DMS153 treated with DMSO at 0.1 percent for 48 hours (cell line): ENCODE results near the gene DMWD.
A peak's percentile ranks its signal among the peaks of the same experiment; 100 is the strongest.

ENCODE experiments used
- DNase-seq: peaks from one replicate; lab custom pipeline; 2025; ENCODE audit not compliant: unreplicated experiment; lab: John Stamatoyannopoulos, UW

The DMWD gene

GRCh38 chr19:45786533-45786894 lies 6.1 kb downstream of the DMWD start:
- no peak for DNase-seq

- no peak for DNase-seq
Observed at GRCh38 chr19:45785781-45786532, 6.7 kb downstream of the DMWD start.

DNA sequence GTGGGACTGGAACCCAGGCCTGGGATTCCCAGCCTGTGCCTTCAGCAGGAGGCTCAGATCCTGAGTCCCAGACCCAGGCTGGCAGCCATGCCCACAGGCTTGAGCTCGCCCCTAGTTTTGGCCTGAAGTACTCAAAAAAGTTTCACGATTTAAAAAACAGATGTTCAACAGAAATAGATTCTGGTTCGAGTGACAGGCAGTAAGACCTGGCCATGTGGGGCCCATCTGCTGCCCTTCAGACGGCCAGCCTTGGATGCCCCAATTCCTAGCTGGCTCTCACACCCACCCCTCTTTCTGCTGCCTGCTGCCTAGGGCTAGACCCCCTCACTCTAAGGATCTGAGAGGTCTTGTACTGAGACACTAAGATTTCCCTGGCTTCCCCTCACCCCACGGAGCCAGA lies 7.5 kb downstream of the DMWD start:
- no peak for DNase-seq

DNA sequence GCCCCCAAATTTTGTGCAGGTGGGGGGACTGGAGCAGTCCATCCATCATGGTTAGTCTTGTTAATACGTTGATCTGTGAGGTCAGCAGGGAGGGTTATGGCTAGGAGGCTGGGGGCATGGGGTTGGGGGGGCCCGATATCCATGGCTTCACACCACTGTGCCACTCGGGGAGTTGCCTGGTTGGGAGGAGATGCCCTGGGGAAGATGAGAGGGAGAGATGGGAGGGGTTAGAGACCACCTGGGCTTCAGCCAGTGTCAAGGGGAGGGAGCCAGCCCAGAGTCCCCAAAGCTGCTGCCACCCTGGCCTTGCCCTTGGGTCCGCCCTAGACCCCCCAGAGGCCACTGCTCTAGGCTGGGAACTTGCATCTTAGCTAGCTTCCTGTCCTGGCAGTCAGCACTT lies 8.5 kb downstream of the DMWD start:
- DNase-seq: no peak

DNA sequence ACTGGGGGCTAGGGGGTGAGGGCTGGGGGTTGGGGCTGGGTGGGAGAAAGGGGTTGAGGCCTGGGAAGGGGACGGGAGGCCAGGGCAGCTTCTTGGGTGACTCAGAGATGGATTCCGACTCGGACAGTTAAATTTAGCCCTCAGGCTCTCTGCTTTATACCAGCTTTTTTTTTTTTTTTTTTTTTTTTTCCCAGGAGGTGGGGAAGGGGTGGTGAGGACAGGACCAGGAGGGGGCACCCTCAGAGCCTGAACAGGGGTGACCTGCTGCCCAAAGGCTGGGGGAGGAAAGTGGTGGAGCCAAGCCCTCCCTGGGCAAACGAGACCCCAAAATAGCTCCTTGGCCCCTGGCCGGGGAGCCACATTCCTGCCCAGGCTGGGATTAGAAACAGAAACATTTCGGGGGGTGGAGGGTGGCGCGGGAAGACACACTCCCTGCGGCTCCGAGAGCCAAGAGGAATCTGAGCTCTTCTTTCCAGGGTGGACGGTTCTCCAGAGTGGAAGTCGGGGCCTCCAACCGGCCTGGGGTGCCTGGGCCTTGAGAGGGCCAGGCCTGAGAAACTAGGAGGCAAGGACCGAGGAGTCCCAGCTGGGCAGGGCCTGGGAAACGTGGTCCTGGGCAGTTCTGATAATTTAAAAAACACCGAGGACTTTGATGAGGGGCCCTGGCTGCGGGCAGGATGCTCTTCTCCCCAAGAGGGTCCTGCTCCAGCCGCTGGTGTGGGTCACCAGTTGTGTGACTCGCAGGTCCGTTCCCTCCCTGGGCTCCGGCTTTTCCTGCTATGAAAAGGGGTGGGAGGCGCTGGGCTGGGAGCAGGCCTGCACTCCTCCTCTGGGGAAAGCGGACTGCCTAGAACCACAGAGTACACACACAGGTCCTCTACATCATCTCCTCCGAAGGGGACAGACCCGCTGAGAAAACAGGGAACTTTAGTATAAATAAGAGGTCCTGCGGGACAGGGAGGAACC lies 9.5 kb downstream of the DMWD start:
- DNase-seq: no peak

DNA sequence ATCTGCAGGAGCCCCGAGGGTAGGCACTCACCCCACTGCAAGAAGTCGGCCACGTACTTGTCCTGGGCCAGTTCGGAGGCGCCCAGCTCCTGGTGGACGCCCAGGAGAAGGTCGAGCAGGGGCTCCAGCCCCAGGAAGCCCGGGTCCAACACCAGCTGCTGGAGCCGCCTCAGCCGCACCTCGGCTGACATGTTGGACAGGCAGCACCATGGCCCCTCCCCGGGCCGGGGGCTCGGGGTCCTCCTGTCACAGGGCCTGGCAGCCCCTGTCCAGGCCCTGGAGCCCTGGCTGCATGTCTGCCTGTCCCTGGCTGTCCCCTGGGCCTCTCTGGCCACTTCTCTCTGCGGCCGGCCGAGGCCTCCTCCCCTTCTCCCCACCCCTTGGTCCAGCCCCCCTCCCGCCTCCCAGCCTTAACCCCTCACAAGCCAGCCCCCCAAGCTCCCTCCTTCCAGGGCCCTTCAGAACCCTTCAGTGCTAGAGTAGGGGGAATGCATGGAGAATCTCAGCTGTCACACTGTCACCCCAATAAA lies 10.4 kb downstream of the DMWD start, which contains the start of gene DMPK:
TSS of gene DMPK (minus strand) at position 329 of the 530 bp plus-strand sequence. CDS start at position 191, 138 bp downstream.
- DNase-seq: no peak

DNA sequence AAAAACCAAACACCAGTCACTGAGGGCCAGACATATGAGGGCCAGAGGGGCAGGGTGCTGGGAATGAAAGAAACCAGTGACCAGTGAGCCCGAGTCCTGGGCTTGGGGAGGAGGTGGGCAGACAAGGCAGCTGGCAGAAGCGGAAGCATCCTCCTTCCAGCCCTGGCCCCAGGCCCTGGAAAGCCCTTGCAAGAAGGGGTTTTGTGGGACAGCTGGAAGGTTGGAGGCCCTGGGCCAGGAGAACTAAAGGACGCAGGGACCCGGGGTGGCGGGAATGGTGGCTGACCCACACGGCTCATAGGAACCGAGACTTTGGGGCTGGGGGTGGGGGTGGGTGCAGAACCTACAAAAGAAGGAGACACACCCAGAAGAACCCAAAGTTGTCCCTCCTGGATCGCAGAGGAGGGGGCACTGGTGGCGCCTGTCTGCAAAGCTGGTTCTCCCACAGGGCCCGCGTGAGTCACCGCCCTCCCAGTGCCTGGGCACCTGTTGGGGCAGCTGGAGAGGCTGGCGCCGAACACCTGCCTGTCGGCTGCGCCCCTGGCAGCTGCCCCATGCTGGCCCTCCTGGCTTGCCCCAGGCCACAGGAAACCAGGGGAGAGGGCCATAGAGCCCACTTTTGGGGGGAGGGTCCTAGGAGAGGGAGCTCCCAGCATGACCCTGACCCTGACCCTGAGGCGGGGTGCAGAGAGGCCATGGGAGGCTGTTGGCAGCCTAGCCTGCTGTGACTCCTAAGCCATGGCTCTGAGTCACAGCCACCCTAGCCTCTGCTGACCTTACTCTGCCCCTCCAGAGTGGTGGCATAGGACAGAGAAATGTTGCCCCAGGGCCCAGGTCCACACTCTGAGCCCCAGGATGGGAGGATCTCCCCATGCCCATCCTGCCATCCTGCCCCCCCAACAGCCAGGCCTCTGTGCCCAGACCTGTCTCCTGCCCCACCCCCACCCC lies 11.2 kb downstream of the DMWD start:
- peak; percentile 36 for DNase-seq

DNA sequence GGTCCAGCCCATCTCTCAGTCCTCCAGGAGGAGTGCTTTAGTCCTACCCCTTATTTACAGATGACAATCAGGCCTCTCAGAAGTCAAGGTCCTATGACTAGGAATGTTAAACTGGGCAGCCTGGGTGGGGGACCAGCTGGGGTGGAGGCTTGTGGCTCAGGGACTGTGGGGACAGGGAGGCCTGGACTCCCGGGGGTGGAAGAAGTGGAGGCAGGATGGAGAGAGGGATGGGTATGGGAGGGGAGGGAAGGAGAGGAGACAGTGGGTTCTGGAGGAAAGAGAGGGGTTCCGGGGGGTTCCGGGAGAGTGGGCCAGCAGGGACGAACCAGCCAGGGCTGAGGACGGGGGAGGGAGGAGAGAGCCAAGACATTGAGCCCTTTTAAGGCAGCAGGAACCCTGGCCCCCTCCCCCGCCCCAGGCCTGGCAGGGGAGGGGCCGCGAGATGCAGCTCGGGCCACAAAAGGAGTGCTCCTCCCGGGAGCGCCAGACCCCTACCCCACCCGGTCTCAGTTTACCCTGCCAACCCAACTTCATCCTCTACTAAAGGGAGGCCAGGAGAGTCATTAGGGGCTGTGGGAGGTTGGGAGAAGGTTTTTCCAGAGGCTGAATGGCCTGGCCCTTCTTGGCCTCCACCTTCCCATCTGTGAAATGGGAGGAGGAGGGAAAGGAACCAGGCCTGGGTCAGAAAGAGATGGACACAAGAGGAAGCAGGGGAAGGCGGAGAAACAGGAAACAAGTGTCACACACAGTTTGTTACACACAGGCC lies 12.0 kb downstream of the DMWD start:
- DNase-seq: no peak

- no peak for DNase-seq
Observed at GRCh38 chr19:45780146-45780447, 12.5 kb downstream of the DMWD start.

DNA sequence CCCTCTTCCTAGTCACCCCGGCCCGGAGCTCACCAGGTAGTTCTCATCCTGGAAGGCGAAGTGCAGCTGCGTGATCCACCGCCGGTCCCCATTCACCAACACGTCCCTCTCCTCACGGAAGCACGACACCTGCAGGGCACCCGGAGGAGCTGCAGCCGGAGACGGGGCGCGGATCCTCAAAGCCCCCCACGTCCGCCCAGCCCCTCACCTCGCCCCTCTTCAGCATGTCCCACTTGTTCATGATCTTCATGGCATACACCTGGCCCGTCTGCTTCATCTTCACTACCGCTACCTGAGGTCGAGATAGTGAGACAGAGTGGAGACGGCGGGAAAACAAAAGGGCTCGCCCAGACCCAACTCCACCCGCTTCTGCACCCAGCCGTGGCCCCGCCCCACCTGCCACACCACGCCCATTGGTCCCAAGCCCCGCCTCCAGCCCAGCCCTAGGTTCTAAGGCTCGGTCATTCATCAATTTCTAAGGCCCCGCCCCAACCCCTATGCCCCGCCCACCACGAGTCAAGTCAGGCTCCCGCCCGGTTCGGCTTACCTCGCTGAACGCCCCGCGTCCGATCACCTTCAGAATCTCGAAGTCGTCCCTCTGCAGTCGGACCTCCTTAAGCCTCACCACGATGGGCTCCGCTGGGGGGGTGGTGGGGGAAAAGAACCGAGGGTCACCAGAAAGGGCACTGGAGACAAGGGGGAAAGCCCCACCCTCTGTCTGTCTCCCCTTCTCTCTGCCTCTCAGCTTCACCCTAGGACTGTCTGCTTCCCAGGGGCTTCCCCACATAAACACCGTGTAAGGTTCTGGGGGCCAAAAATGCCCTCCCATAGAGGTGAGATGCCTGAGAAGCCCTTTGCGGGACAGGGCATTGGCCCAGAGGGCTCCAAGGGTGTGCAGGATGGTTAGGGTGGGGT lies 13.2 kb downstream of the DMWD start:
- DNase-seq: peak; percentile 73

DNA sequence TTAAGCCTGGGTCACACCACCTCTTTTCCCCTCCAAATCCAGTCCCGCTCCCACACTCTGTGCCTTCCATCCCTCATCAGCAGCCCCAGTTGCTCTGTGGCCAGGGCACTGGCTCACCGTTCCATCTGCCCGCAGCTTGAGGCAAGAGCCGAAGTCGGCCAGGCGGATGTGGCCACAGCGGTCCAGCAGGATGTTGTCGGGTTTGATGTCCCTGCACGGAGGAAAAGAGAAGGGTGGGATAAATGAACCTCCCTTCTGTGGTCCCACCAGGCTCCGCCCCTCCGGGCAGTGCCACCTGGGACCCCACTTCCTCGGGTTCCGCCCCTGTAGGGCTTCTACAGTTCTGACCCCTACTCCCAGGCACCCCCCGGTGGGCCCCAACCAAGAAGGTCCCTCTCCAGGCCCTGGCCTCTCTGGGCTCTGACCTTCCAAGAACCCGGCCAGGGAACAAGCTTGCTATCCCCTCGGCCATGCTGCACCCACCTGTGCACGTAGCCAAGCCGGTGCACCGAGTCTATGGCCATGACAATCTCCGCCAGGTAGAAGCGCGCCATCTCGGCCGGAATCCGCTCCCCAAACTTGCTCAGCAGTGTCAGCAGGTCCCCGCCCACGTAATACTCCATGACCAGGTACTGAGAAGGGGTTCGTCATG lies 14.5 kb downstream of the DMWD start:
- DNase-seq: no peak

- no peak for DNase-seq
Observed at GRCh38 chr19:45777395-45777961, 15.2 kb downstream of the DMWD start.

- no peak for DNase-seq
Observed at GRCh38 chr19:45774765-45775164, 17.9 kb downstream of the DMWD start.

DNA sequence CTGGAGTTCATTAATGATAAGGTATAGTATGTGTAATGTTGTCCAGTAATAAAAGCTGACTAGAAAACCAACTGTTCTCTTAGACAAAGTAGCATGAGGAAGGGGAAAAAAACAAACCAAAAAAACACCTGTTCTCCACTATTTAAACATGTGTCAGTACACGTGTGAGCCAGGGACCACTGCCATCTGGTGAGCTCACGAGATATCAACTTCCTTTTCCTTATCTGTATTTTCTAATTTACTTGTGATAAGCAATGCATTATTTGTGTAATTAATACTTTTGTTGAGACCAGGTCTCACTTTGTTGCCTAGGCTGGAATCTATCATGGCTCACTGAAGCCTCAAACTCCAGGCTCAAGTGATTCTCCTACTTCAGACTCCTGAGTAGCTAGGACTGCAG lies 19.3 kb downstream of the DMWD start:
- no peak for DNase-seq

DNA sequence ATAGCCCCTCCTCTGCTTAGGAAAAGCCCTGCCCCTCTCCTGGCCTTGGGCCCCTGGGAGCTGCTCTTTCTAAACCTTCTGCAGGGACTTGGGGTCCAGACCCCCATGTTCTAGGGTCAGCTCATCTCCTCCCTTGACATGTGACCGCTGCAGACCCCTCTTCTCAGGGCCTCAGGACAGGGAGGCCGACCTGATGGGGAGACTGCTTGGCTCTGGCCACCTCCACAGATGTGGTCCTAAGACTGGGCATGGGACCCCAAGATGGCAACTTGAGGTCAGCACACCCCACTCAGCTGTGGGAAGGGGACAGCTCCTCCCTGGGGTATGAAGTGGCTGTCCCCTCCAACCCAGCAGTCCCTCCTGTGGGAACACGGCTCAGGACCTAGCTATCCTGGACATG lies 19.7 kb downstream of the DMWD start:
- DNase-seq: no peak

DNA sequence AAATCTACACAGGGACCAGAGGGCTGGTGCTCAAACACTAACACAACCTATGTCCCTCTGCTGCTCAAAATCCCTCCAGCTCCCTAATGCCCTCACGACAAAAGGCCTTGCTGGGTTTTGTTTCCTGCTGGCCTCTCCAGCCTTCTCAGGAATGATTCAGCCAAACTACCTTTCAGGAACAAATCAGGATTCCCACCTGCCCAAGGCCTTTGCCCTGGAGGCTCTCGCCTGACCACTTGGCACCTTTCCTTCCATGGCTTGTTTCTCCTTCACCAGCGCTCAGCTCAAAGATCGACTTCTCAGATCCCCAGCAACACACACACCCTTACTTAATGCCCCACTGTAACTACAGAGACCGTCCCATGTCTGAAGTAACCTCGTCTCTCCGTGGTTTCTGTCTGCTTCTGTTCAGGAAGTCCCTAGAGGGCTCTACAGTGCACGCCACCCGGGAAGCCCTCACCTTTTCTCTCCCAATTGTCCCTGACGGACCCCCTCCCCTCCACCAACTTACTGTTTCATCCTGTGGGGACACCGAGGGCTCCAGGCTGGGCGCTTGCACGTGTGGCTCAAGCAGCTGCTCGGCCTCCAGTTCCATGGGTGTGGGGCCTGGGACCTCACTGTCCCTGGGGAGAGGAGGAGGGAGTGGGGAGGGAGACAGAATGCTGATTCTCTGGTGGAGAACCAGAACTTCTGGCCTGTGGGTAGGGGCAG lies 20.4 kb downstream of the DMWD start:
- DNase-seq: no peak

DNA sequence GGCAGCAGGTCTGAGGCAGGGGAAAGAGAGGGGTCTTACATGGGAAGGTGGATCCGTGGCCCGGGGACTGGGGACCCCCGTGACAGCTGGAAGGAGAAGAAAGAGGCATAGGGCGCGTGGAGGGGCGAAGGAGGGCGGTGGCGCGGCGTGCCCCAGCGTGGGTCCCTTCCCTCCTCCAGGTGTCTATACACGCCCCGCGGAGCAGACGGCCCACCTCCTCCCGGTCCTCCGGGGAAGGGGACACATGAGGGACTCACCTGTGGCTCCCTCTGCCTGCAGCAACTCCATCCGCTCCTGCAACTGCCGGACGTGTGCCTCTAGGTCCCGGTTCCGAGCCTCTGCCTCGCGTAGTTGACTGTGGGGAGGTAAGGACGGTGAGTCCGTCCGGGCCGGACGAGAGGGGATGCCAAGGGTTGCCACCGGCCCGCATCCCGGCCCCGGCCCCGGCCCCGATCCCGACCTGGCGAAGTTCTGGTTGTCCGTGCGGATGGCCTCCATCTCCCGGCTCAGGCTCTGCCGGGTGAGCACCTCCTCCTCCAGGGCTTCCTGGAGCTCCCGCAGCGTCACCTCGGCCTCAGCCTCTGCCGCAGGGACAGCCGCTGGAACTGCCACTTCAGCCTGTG lies 21.2 kb downstream of the DMWD start:
- DNase-seq: no peak
